Measurements from ENCODE around the gene NLGN1. TPM values are rescaled to one million over a fixed set of nuclear protein-coding genes. Genes with fewer than 3 reads are reported as not detected.

NLGN1 gene
- total and polyA plus RNA-seq, 2 of the 8 experiments (the other 6 are each of a cell fraction or from before 2014, with no cell fraction given): 7.8 to 14.8 TPM

DNA sequence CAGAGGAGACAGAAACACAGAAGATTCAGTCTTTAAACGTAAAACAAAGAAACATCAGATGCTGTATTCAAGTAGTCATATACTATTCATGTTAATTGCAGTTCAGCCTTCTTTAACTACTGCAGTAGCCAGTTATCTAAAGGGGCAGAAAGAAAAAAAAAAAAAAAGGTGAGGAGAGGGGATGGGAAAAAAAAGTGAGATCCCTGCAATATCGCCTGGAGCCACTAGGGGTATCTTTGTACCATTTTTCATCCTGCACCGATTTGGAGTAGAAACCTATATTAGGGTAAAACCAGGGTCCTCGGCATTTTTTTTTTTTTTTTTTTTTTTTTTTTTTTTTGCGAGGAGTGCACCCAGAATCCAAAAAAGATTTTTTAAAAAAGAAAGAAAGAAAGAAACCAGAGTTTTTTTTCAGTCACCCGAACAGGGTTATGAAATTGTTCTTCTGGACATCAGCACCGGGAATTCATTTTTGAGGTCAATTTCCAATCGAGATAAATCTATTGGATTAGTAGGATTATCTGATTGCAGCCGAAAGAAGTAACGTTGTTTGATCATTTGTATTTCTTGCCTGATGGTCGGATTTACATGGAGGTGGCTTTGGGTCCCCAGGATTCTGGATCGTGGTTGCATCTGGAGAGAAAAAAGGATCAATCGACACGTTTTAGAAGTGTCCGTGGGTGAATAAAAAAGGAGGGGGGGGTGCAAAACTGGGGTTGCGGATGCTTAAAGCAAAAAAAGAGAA, 186.7 kb downstream of the NLGN1 start:
- Histone ChIP-seq H3K18ac (ENCODE audit: extremely low read depth, low read length) (no peak overlapping the region), H3K27ac (ENCODE audit: low read depth, low read length) (no peak overlapping the region), H3K79me1 (ENCODE audit: low read depth, low read length) (no peaks in the 10 kb centered on the region), H4K91ac (replicated peaks; ENCODE audit: insufficient read length, low read length) (no peak overlapping the region), H4K5ac (ENCODE audit: insufficient read length, low read depth, low read length) (no peak overlapping the region), H2AFZ (ENCODE audit: low read length) (peak overlapping the region; percentile 94), H2BK15ac (ENCODE audit: low read length) (no peak overlapping the region), H3K4me3 (ENCODE audit: extremely low read depth in 1 of 4, insufficient read depth in 2 of 4, low read depth in 3 of 4, low read length in 4 of 4) (peak overlapping the region; percentile 60 to 78 (median 68)), H3K23me2 (ENCODE audit: low read depth, low read length) (peaks cover 12% of the 10 kb centered on the region), H2BK120ac (replicated peaks; ENCODE audit: low read depth, low read length) (no peak overlapping the region), H3K36me3 (ENCODE audit: control insufficient read depth in 2 of 4, insufficient read depth in 4 of 4, low read length in 3 of 4) (no peaks in the 10 kb centered on the region), H3K56ac (replicated peaks; ENCODE audit: insufficient read length, low read depth, low read length) (no peak overlapping the region), H4K20me1 (replicated peaks in 1 of 2; ENCODE audit: control insufficient read depth in 1 of 2, insufficient read depth in 2 of 2, low read length in 2 of 2) (no peaks in the 10 kb centered on the region), H3K9ac (replicated peaks in 1 of 4; ENCODE audit: extremely low read depth in 1 of 4, low read depth in 3 of 4, low read length in 3 of 4) (peak overlapping the region in 3 of 4 experiments; percentile 15 to 63 (median 52); a peak in 3 of 7 replicates), H2BK5ac (ENCODE audit: low read depth, low read length) (no peak overlapping the region), H3K4ac (replicated peaks; ENCODE audit: insufficient read length, low read depth, low read length) (no peak overlapping the region), H2BK12ac (ENCODE audit: low read depth, low read length) (no peak overlapping the region), H3K23ac (ENCODE audit: insufficient read length) (no peak overlapping the region), H2BK20ac (ENCODE audit: low read length) (no peak overlapping the region), H3K4me1 (replicated peaks in 1 of 4; ENCODE audit: control insufficient read depth in 3 of 4, insufficient read depth in 4 of 4, low read length in 3 of 4) (peaks cover 0 to 5% (median 1%) of the 10 kb centered on the region in 4 experiments; a peak in 3 of 7 replicates), H4K8ac (ENCODE audit: extremely low read depth, insufficient read depth, low read length) (no peak overlapping the region), H3K9me3 (ENCODE audit: insufficient read depth in 2 of 2, low read depth in 1 of 2, low read length in 1 of 2) (no peaks in the 10 kb centered on the region), H2AK5ac (ENCODE audit: low read depth, low read length) (no peak overlapping the region), H3K14ac (ENCODE audit: insufficient read length) (no peak overlapping the region), H3K79me2 (ENCODE audit: control insufficient read depth in 1 of 2, insufficient read depth in 2 of 2, low read length in 2 of 2) (no peaks in the 10 kb centered on the region), H3K27me3 (replicated peaks in 1 of 4; ENCODE audit: control insufficient read depth in 3 of 4, extremely low read depth in 1 of 4, insufficient read depth in 3 of 4, low read length in 3 of 4) (no peaks in the 10 kb centered on the region; a peak in 1 of 7 replicates), H3K4me2 (ENCODE audit: insufficient read depth in 1 of 2, low read depth in 2 of 2, low read length in 2 of 2) (peak overlapping the region; percentile 86 to 97)
- ChIA-PET CTCF (ENCODE audit: partially characterized antibody) (interaction anchor here (0.6 to 1.2 kb wide), 13 partner anchors 8 to 758 kb away, joined by 3 to 5 read pairs (median 3); no protein-coding TSS in a partner anchor), POLR2A (ENCODE audit: partially characterized antibody) (interaction anchor here (0.6 to 0.7 kb wide), 3 partner anchors 20 to 267 kb away, joined by 3 to 4 read pairs (median 3); partner anchors contain the start of gene NLGN1)
- TF ChIP-seq HDAC6 (IDR thresholded peaks at IDR 0.05; ENCODE audit: low read depth, low read length) (no peak), EGR1 (IDR thresholded peaks at IDR 0.05; ENCODE audit: borderline replicate concordance, low read depth, low read length) (no peak), SIRT6 (IDR thresholded peaks at IDR 0.05; ENCODE audit: low read length) (no peak), RAD21 (IDR thresholded peaks at IDR 0.05 in 1 of 2, conservative IDR thresholded peaks at IDR 0.05 in 1 of 2; ENCODE audit: low read depth in 2 of 2, low read length in 2 of 2) (peak; percentile 74 to 79)
- TF ChIP-seq, protein P1, sequence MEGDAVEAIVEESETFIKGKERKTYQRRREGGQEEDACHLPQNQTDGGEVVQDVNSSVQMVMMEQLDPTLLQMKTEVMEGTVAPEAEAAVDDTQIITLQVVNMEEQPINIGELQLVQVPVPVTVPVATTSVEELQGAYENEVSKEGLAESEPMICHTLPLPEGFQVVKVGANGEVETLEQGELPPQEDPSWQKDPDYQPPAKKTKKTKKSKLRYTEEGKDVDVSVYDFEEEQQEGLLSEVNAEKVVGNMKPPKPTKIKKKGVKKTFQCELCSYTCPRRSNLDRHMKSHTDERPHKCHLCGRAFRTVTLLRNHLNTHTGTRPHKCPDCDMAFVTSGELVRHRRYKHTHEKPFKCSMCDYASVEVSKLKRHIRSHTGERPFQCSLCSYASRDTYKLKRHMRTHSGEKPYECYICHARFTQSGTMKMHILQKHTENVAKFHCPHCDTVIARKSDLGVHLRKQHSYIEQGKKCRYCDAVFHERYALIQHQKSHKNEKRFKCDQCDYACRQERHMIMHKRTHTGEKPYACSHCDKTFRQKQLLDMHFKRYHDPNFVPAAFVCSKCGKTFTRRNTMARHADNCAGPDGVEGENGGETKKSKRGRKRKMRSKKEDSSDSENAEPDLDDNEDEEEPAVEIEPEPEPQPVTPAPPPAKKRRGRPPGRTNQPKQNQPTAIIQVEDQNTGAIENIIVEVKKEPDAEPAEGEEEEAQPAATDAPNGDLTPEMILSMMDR (IDR thresholded peaks at IDR 0.05; ENCODE audit: control extremely low read depth in 1 of 3, insufficient read depth in 1 of 3, low read depth in 1 of 3, low read length in 3 of 3): peak in 2 of 3 experiments; percentile 46 to 58; a peak in 2 of 4 replicates
- WGBS, 2 experiments (ENCODE audit: extremely low coverage in 1 of 2, insufficient coverage in 1 of 2, insufficient read length in 1 of 2, insufficient replicate concordance in 2 of 2, low coverage in 1 of 2, low lambda C conversion rate in 2 of 2, missing lambda C conversion rate in 1 of 2): 9% methylated on average over 14 of the region's 16 CpGs; no CpG with 5 or more reads in 1 of the 2 experiments
- FAIRE-seq: no peak
- peak in 1 of 2 experiments; percentile 76 for DNase-seq (ENCODE audit: low read depth in 1 of 2, low spot score in 2 of 2)
